ENCODE data around the gene RFWD3.
"Not testable (repeated sequence)": the region's sequence is repeated elsewhere in the genome, so short reads cannot be mapped to it uniquely, and the experiment has no call there.

GRCh38 chr16:74668877-74669276, 2.2 kb upstream of the RFWD3 start:
- TF ChIP-seq CTCF, POLR2A (IDR thresholded peaks at IDR 0.05): not testable (repeated sequence)
